ENCODE measurements around the gene BSDC1.

The BSDC1 gene

DNA sequence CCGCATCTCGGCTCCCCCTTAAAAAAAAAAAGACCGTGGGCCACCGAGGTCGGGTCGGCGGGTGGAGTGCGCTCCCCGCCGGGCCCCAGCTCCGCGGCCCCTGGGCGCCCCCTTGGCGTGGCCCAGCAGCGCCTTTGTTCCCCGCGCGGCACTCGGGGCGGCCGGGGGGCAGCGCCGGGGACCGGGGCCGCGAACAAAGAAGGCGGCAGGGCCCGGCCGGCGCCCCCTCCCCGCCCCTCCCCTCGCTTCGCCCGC lies 58.8 kb downstream of the BSDC1 start:
- DNase-seq = no peak

DNA sequence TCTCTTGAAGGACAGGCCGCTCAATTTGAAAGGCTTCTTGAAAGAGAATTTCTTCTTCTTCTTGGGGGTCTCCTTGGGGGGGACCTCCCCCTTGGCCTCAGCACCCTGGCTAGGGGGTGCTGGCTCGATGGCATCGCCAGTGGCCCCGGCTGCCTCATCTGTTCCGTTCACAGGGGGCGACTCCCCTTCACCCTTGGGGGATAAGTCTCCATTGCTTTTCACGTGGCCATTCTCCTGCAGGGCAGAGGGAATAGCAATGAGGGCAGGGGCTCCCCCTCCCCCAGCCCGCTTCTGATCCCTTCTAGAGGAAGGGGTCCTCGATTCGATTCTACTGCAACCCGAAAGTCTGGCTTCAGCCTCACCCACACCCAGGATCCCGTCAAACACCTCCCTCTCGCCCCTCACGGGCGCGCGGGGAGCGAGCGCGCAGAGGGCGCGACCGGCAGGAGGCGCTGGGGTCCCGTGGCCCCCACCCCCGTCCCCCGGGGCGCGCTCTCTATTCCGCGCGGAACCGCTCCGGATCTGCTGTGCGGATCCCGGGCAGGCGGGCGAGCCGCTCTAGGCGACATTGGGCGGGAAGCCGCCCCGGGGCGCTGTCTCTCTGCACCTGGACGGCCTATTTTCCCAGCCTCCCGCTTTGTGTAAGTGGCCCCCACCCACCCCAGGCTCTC lies 59.2 kb downstream of the BSDC1 start:
- DNase-seq = peak; percentile 62

DNA sequence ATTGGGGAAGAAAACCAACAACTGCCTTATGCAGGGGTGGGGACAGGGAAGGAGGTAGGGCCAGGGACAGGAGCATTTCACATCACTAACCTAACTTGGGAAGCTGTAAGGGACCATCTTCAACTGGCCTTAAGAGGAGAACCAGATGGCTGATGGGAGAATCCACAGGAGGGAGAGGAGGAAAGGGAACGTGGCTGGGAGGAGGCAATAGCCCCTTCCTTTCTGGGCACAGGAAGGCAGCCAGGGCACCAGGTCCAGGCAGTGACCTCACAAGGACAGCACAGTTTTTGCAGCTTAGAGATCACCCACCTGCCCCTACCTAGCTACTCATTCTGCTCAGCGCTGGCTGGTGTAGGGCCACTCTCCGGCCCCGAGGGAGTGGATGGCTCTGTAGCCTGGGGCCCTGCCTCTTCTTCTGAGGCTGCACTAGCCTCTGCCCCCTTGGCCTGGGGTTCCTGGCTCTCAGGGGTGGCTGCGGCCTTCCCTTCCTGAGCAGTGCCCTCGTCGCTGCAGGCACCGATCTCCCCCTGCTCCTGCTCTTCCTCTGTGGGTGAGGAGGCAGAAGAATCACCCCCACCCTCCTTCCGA lies 59.9 kb downstream of the BSDC1 start:
- no peak for DNase-seq

- no peak for DNase-seq
Measured at GRCh38 chr1:32333251-32333963, 60.8 kb downstream of the BSDC1 start.

DNA sequence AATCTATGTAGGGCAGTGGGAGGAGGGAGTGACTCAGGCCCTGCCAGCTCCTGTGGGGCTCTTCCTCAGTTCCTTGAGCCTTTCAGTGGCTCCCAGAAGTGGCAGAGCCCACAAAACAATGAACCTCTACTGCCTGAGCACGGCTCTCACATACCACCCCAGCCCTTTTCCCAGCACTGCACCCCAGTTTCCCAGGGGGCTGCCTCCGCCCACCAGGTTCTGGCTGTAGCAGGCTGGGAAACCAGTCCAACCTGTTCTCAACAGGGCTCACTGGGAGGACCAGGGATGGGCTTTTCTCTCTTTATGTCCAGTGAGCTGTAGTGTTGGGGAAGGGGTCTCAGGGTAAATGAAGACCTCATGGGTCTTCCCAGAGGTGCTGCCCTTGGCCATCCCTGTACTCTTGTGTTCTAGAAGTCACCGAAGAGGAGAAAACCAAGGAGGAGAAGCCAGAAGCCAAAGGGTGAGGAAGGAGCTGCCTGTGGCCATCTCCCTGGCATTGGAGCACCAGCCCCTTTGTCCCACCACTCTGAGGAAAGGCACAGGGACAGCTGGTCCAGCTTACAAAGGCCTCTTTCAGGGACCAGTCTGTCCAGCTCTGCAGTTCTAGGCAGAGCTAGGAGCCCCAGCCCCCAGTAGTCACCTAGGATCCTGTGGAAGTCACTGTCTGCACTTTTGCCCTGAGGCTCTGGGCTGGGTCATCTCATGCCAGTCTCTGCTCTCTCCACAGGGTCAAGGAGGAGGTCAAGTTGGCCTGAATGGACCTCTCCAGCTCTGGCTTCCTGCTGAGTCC lies 61.8 kb downstream of the BSDC1 start:
- no peak for DNase-seq

GRCh38 chr1:32331549-32331948 lies 62.7 kb downstream of the BSDC1 start:
- DNase-seq = no peak

- no peak for DNase-seq
Measured at GRCh38 chr1:32330558-32331151, 63.6 kb downstream of the BSDC1 start.

DNA sequence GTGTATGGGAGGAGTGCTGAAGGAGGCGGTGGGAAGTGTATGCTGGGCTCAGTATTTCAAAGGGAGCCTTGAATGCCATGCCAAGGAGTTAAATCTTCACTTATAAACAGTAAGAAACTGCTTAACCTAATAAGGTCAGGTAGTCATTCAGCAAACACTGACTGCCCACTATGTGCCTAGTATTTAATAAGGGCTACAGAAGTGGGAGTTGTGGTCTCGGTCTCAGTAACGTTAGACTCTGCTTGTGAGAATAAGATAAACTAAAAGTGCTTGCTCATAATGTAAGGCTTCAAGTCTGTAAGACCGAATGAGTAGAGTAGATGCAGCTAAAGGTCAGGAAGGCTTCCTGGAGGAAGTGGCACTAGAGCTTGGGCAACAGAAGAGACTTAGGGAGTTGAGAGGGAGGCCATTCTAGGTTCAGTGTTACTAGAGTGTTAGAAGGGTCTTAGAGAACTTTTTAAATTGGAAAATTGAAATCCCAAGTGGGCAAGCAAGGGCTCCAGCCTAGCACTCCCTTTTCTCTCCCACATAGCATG lies 64.2 kb downstream of the BSDC1 start:
- no peak for DNase-seq

DNA sequence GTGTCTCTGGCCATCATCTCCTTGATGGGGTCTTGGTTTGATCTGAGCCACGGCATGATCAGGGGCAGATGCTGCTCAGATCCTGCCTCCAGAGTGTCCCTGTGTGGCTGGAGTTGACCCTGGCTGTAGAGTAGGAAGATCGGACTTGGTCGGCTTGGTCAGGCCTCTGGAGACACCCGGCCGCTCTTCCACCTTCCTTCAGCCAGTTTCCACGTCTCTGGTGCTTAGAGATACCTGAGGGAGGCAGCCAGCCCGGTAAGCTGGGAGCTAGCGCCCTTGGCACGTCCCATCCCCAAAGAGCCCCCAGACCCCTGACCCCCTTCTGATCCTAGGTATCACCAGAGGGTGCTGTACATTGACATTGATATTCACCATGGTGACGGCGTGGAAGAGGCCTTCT lies 67.0 kb downstream of the BSDC1 start:
- no peak for DNase-seq

GRCh38 chr1:32321712-32322291 lies 72.4 kb downstream of the BSDC1 start:
- DNase-seq = no peak

DNA sequence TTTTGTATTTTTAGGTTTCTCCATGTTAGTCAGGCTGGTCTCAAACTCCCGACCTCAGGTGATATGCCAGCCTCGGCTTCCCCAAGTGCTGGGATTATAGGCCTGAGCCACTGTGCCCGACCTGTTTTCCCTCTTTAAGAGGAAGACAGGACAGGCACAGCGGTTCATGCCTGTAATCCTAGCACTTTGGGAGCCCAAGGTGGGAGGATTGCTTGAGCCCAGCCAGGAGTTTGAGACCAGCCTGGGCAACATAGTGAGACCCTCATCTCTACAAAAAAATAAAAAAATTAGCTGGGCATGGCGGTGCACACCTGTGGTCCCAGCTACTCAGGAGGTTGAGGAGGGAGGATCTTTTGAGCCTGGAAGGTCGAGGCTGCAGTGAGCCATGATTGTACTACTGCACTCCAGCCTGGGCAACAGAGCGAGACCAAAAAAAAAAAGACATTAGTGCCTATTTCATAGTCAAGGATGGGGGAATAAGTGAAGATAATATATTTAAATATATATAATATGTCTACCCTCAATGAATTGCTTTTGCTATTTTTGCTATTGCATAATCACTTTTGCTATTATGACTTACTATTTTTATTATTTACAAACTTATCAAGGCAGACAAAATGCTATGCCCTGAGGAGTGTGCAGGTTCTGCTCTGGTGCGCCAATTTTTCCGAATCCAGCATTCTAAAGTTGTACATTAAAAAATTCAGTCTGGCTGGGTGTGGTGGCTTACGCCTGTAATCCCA lies 75.9 kb downstream of the BSDC1 start:
- DNase-seq = no peak

- DNase-seq = no peak
Measured at GRCh38 chr1:32316903-32317277, 77.4 kb downstream of the BSDC1 start.
